LHCN-M2 (cell line): Measurements from ENCODE around the gene ERCC6L2. TPM values are rescaled to one million over a fixed set of nuclear protein-coding genes. Genes with fewer than 3 reads are reported as not detected.

ENCODE experiments used
- DNase-seq: peaks from one replicate; pipeline ENCODE4 v3.0.0-alpha.2; 2012; ENCODE audit warnings: low read depth
- total RNA-seq: library from RNA; depleted of rRNA; stranded (reverse); fragments of >200 nt; gene quantifications from 2 replicates; pipeline ENCODE4 v1.2.3, GENCODE V29; 2014

Gene ERCC6L2
- total RNA-seq, 1 experiment from 2014 or later = 61.8 TPM

- no peak for DNase-seq
Observed at GRCh38 chr9:95862343-95862742, 13.1 kb upstream of the ERCC6L2 start.

GRCh38 chr9:95864852-95865580 lies 10.5 kb upstream of the ERCC6L2 start:
- no peak for DNase-seq

DNA sequence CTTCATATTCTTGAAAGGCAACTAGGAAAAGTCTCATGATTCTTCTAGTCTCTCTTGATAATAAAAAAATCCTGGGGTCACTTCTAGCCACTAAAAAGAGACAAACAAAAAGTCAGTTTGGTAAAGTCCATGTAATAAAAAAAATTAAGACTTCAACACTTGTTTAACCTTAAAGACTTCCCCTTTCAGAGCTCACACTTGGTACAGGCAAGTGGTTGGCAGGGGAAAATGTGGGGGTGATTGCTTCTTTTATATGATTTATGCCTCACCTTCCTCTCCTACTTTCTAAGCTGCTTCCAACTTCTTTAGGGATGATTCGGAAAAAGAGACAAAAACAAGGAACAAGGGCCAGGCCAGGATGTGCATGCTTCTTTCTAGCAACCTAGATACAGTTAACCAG lies 5.1 kb upstream of the ERCC6L2 start:
- no peak for DNase-seq

GRCh38 chr9:95870906-95871305 lies 4.6 kb upstream of the ERCC6L2 start:
- no peak for DNase-seq

DNA sequence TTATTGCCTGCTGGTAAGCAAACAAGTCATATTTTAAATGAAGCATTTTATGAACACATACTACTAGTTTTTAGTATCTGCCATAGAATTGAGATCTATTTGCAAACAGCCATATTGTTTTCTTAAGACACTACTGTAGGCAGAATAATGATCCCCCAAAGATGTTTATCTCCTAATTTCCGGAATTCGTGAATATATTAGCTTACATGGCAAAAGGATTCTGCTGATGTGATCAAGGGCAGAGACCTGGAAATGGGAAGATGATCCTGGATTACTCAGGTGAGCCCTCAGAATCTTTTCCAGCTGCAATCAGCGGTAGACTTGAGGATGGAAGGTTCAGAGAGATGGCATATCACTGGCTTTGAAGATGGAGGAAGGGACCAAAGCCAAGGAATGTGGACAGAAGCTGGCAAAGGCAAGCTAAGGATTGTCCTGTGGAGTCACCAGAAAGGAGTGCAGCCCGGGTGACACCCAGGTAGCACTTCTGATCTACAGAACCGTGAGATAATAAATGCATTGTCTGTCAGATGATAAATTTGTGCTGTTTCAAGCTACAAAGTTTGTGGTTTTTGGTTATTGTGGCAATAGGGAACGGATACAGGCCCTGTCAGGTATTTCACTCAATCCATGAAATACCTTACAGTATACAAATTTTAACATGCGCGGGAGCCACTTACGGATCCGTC lies 1.0 kb upstream of the ERCC6L2 start:
- DNase-seq = no peak

GRCh38 chr9:95874989-95875304 lies 544 bp upstream of the ERCC6L2 start:
- DNase-seq = peak; percentile 48

- DNase-seq = no peak
Observed at GRCh38 chr9:95876138-95876444, 600 bp downstream of the ERCC6L2 start.

DNA sequence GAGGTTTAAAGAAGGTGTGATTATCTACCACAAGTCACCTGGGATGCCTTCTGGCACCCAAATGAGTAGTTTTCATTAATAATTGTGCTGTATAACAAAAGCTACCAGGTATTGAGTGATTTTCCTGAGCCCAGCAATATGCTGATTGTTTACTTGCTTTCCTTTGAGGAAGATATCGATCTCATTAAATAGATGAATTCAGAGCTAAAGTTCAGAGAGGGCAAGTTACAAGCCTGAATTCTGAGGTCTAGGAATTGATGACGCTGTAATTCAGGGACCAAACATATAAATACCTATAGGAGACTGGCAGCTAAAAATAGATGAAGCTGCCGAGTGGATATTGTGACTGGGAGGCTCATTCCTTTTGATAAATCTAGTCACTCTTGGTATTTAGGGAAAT lies 1.1 kb downstream of the ERCC6L2 start:
- peak; percentile 20 for DNase-seq

- no peak for DNase-seq
Observed at GRCh38 chr9:95877984-95878383, 2.5 kb downstream of the ERCC6L2 start.

DNA sequence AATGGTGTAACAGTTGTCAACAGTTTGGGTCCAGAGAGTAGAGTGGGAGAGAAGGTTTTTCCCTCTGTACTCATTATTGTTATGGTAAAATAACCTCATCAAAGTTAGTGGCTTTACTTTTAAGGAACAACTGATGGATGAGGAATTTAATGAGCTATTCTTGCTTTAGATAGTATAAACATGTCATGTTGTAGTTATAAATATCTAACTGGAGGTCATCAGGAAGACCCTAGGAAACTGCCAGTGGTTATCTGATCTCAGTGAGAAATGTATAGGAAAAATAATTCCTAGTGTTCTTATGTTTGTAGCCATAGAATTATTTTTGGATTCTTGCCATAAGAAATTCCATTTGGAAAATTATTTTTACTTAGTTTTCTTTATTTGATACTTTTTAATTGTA lies 4.1 kb downstream of the ERCC6L2 start:
- DNase-seq = no peak

GRCh38 chr9:95880021-95880690 lies 4.7 kb downstream of the ERCC6L2 start:
- peak; percentile 82 for DNase-seq

- no peak for DNase-seq
Observed at GRCh38 chr9:95887926-95888497, 12.5 kb downstream of the ERCC6L2 start.

DNA sequence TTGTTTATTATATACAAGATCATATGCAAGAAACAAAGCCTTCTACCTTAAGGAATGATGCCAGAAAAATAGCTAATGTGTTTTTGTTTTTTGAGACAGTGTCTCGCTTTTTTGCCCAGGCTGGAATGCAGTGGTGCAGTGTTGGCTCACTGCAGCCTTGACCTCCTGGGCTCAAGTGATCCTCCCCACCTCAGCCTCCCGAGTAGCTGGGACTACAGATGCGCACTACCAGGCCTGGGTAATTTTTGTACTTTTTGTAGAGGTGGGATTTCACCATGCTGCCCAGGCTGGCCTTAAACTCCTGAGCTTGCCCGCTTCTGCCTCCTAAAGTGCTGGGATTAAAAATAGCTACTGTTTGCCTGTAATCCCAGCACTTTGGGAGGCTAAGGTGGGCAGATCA lies 15.1 kb downstream of the ERCC6L2 start:
- DNase-seq = no peak

- no peak for DNase-seq
Observed at GRCh38 chr9:95891067-95891671, 15.7 kb downstream of the ERCC6L2 start.

DNA sequence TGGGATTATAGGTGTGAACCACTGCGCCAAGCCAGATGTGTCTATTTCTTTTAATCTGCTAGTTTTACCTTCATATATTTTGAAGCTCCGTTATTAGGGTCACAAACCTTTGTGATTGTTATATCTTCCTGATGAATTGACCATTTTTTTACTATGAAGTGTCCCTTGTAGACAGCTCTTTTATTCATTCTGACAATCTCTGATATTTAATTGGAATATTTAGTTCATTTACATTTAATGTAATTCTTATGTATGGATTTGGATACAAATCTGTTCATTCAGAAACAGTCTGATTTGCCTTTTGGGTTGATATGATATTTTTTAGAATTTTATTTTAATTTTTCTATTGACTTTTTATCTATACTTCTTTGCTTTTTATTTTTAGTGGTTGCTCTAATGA lies 17.2 kb downstream of the ERCC6L2 start:
- no peak for DNase-seq

GRCh38 chr9:95896580-95896979 lies 21.1 kb downstream of the ERCC6L2 start:
- DNase-seq = peak; percentile 23

- no peak for DNase-seq
Observed at GRCh38 chr9:95901506-95901905, 26.0 kb downstream of the ERCC6L2 start.

DNA sequence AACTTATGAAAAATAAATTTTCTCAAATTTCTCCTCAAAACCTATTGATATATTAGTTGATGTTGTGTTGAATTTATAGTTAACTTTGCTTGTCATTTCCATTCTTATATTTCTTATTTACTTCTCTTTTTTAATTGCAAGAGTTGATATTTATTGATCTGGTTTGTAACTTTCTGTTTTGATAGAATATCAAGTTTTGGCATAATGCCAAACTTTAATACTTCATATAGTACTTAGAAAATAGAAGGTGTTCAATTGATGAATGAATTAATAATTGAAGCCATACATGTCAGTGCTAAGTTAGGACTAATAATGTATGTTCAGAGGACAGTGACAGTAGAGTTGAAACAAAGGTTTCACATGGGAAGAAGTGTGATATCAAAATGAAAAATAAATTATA lies 27.9 kb downstream of the ERCC6L2 start:
- DNase-seq = no peak

- DNase-seq = no peak
Observed at GRCh38 chr9:95907794-95908193, 32.3 kb downstream of the ERCC6L2 start.

GRCh38 chr9:95910023-95910707 lies 34.7 kb downstream of the ERCC6L2 start:
- peak; percentile 6 for DNase-seq

GRCh38 chr9:95910770-95911340 lies 35.4 kb downstream of the ERCC6L2 start:
- DNase-seq = no peak
